ENCODE data around the gene KRCC1.
"Not testable (repeated sequence)": the region's sequence is repeated elsewhere in the genome, so short reads cannot be mapped to it uniquely, and the experiment has no call there.

Gene KRCC1

DNA sequence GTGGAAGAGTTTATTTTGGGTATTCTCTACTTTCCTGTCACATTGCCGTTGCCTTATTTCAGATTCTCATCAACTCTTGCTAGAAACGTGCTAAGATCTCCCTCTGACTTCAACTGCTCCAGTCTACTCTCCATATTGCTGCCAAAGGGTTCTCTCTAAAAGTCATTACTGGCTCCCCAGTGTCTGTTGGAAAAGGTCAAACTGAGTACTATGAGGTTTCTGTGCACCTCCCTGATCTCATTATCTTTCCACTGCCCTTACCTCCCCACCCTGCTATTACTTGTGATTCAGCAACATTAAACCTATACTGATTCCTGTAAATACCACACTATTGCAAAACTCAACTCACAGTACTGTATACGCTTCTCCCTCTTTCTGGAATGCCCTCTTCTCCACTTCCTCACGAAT is 1.9 kb upstream of the KRCC1 start:
- TF ChIP-seq ZFX (IDR thresholded peaks at IDR 0.05), result no peak
- no peak for TF ChIP-seq CTCF (conservative IDR thresholded peaks at IDR 0.05)
- H3K27ac ChIP-seq, result no peak overlapping the region

DNA sequence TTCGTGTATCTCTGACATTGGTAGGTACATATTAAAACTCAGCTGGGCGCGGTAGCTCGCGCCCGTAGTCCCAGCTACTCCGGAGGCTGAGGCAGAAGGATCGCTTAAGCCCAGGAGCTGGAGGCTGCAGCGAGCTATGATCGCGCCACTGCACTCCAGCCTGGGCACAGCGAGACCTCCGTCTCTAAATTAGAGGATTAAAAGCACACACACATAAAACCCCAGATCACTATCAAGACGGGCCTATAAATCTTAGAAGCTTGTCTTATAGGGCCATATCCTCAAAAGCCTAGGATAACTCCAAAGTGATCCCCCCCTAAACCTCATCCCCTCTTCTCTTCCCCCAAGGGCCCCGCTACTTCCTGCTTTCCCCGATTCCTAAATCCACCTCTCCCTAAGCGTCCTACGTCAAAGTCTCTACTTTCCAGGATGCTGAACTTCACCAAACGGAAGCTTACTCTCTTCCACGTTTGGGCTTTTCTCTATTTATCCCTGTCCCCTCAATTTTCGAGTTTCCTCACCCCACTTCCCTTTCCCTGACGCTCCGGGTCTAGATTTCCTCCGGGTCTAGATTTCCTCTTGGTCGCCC is 707 bp downstream of the KRCC1 start:
- peak overlapping the region; percentile 99 for H3K27ac ChIP-seq
- TF ChIP-seq CTCF (conservative IDR thresholded peaks at IDR 0.05) (no peak), ZFX (IDR thresholded peaks at IDR 0.05) (no peak)

DNA sequence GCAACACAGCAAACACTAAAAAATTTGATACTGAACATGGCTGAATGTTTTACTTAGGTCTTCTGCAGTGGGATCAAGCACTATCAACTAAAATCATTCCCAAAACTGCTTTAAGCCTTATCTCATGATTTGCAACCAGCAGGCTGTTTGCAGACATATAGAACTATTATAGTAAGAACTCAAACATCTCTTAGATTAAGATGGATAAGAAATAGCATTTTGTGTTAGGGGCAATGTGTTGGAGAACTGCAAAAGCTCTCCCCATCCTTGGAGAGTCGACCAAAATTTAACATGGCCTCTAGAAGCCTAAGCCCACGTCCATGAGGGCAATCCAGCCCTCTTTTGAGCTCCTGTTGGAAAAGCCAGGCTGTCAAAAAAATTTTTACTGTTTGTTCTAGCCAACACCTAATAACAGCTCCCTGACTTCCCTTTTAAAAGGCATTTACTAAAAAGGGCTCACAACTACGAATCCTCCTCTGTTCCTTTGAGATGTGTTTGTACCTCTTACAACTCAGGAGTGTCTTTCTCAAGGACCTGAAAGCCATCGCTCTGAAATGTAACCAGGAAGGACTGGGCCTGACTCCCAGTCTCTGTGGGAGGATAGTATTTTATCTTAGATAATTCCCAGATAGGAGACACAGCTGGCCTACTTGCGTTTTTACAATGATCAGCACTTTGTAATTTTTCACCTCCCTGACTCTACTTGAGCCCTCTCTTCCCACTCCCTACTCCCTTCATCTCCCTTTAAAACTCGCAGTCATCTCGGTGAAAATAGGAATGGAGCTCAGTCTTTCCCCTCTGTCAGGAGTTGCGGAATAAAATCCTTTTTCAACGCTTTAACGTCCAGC is 1.4 kb downstream of the KRCC1 start:
- no peak for TF ChIP-seq CTCF (conservative IDR thresholded peaks at IDR 0.05)
- TF ChIP-seq ZFX (IDR thresholded peaks at IDR 0.05), result no peak

GRCh38 chr2:88053296-88053695 is 2.3 kb downstream of the KRCC1 start:
- no peak overlapping the region for H3K27ac ChIP-seq

More for the DNA sequence above, 1.4 kb downstream of the KRCC1 start:
- peak overlapping the region; percentile 99 for H3K27ac ChIP-seq

DNA sequence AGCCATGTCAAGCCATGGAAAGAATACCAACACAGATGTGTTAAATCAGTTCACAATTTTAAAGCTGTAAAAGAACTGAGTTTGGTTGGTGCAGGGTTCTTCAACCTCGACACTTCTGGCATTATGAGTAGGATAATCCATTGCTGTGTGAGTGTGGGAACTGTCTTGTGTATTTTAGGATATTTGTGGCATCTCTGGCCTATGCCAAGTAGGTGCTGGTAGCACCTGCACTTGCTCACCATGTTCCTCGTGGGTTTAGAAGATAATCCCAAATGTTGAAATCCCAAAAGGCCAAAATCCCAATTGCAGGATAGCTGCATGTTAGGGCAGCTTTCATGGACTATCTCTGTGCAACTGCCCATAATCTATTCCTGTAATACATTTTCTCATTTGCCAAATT is 3.8 kb downstream of the KRCC1 start:
- TF ChIP-seq CTCF (conservative IDR thresholded peaks at IDR 0.05), result no peak
- TF ChIP-seq ZFX (IDR thresholded peaks at IDR 0.05), result no peak

More at GRCh38 chr2:88053296-88053695, 2.3 kb downstream of the KRCC1 start:
- TF ChIP-seq ZFX (IDR thresholded peaks at IDR 0.05), result no peak

GRCh38 chr2:88049622-88050021 is 6.0 kb downstream of the KRCC1 start:
- TF ChIP-seq ZFX (IDR thresholded peaks at IDR 0.05) (no peak), CTCF (conservative IDR thresholded peaks at IDR 0.05) (no peak)
- H3K27ac ChIP-seq, result no peak overlapping the region

More for the DNA sequence above, 3.8 kb downstream of the KRCC1 start:
- H3K27ac ChIP-seq, result no peak overlapping the region

- H3K27ac ChIP-seq, result no peak overlapping the region
- no peak for TF ChIP-seq ZFX (IDR thresholded peaks at IDR 0.05)
- no peak for TF ChIP-seq CTCF (conservative IDR thresholded peaks at IDR 0.05)
Observed at GRCh38 chr2:88048541-88048940, 7.0 kb downstream of the KRCC1 start.

DNA sequence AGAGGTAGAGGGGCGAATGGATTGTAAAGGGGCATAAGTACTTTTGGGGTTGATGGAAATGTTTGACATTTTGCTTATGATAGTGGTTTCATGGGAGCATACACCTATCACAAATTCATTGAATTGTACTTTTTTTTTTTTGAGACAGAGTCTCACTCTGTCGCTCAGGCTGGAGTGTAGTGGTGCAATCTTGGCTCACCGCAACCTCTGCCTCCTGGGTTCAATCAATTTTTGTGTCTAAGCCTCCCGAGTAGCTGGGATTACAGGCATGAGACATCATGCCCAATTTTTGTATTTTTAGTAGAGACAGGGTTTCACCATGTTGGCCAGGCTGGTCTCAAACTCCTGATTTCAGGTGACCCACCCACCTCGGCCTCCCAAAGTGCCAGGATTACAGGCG is 10.0 kb downstream of the KRCC1 start:
- not testable (repeated sequence) for H3K27ac ChIP-seq
